OCI-LY1 (cell line): Measurements from ENCODE around the gene CD200.
"Not testable (repeated sequence)": the region's sequence is repeated elsewhere in the genome, so short reads cannot be mapped to it uniquely, and the experiment has no call there.

Source experiments
- H2AFZ ChIP-seq: fragments of 200-600 bp; sonication (generic), shearing (Covaris generic); 2 replicates; pipeline ENCODE4 v1.6.0; 2014; ENCODE audit warnings: antibody characterized with exemption, mild to moderate bottlenecking, low read length
- H3F3A ChIP-seq: fragments of 200-600 bp; sonication (generic), shearing (Covaris generic); 2 replicates; pipeline ENCODE4 v1.6.0; 2014; ENCODE audit warnings: mild to moderate bottlenecking, antibody characterized with exemption, low read length, moderate library complexity; ENCODE audit not compliant: insufficient read depth
- H3K27ac ChIP-seq: fragments of 200-600 bp; sonication (generic); 2 replicates; pipeline ENCODE4 v1.5.1; 2014; ENCODE audit warnings: low read length, mixed run types, mild to moderate bottlenecking, low read depth; ENCODE audit not compliant: poor library complexity, severe bottlenecking
- H3K27me3 ChIP-seq: fragments of 200-600 bp; sonication (generic); 2 replicates; pipeline ENCODE4 v1.6.0; 2014; ENCODE audit warnings: antibody characterized with exemption, mild to moderate bottlenecking, low read length, moderate library complexity; ENCODE audit not compliant: insufficient read depth
- H3K36me3 ChIP-seq: fragments of 200-600 bp; sonication (generic); 2 replicates; pipeline ENCODE4 v1.6.1; 2014; ENCODE audit warnings: mild to moderate bottlenecking, antibody characterized with exemption, low read length, moderate library complexity, mixed read lengths; ENCODE audit not compliant: insufficient read depth
- H3K4me1 ChIP-seq: fragments of 200-600 bp; sonication (generic); 2 replicates; pipeline ENCODE4 v1.5.1; 2014; ENCODE audit warnings: mild to moderate bottlenecking, low read length, moderate library complexity; ENCODE audit not compliant: insufficient read depth, severe bottlenecking
- H3K4me2 ChIP-seq: fragments of 200-600 bp; sonication (generic), shearing (Covaris generic); 2 replicates; pipeline ENCODE4 v1.6.1; 2014; ENCODE audit warnings: low read length
- H3K4me3 ChIP-seq: fragments of 200-600 bp; sonication (generic); 2 replicates; pipeline ENCODE4 v1.5.1; 2014; ENCODE audit warnings: low read length, low read depth, mild to moderate bottlenecking, mixed read lengths; ENCODE audit not compliant: poor library complexity, severe bottlenecking
- H3K79me2 ChIP-seq: fragments of 200-600 bp; shearing (Covaris generic); 2 replicates; pipeline ENCODE4 v1.6.1; 2016; ENCODE audit warnings: mixed run types, low read length, mixed read lengths; ENCODE audit not compliant: insufficient read depth
- H3K9ac ChIP-seq: fragments of 200-600 bp; sonication (generic), shearing (Covaris generic); 2 replicates; pipeline ENCODE4 v1.6.1; 2014; ENCODE audit warnings: mild to moderate bottlenecking, low read length, mixed read lengths
- H3K9me2 ChIP-seq: fragments of 200-600 bp; sonication (generic), shearing (Covaris generic); 2 replicates; pipeline ENCODE4 v1.6.1; 2014; ENCODE audit warnings: low read depth, mild to moderate bottlenecking, low read length, mixed read lengths
- H3K9me3 ChIP-seq: fragments of 200-600 bp; shearing (Covaris generic); 2 replicates; pipeline ENCODE4 v1.6.1; 2014; ENCODE audit warnings: low read length, mixed read lengths
- H4K20me1 ChIP-seq: fragments of 200-600 bp; sonication (generic), shearing (Covaris generic); 2 replicates; pipeline ENCODE4 v1.6.0; 2016; ENCODE audit warnings: mild to moderate bottlenecking, low read length; ENCODE audit not compliant: insufficient read depth
- EZH2 ChIP-seq: fragments of 200-600 bp; sonication (generic), shearing (Covaris generic); IDR thresholded peaks from 2 replicates; pipeline ENCODE4 v1.8.0; 2017; ENCODE audit warnings: borderline replicate concordance, mixed run types, mild to moderate bottlenecking, antibody characterized with exemption, low read length, moderate library complexity, mixed read lengths
- TF ChIP-seq, protein P1 (sequence below): fragments of 200-600 bp; sonication (generic), shearing (Covaris generic); IDR thresholded peaks from 2 replicates; pipeline ENCODE4 v1.5.1; 2017; ENCODE audit warnings: mild to moderate bottlenecking, antibody characterized with exemption, low read length, moderate library complexity, mixed read lengths

CD200 gene

DNA sequence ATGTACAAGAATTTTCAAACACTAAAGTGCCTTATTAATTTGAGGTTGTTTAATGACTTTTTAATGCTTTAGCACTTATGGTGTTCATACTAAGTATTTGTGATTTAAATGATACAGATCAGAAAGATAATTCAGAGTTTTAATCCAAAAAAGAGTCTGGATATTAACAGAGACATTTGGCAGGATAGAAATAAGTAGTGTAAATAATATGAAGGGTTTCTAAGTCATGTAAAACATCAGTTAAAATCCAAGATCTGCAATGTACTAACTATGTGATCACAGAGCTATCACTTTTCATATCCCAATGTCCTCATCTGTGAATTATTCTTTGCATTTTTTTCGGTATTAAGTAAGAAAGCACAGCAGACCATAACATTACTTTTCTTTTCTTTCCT, 62.9 kb downstream of the CD200 start:
- Histone ChIP-seq H3K36me3 (no peaks in the 10 kb centered on the region), H3K9me2 (no peaks in the 10 kb centered on the region), H3K27ac (no peak overlapping the region), H3K9me3 (no peaks in the 10 kb centered on the region; the same call in 1 of the 2 replicates), H3K9ac (no peak overlapping the region), H3K4me3 (no peak overlapping the region), H3K4me2 (no peak overlapping the region), H4K20me1 (no peaks in the 10 kb centered on the region), H3K79me2 (no peaks in the 10 kb centered on the region), H3K4me1 (no peaks in the 10 kb centered on the region), H2AFZ (no peak overlapping the region), H3K27me3 (no peaks in the 10 kb centered on the region), H3F3A (no peaks in the 10 kb centered on the region)
- TF ChIP-seq, protein P1, sequence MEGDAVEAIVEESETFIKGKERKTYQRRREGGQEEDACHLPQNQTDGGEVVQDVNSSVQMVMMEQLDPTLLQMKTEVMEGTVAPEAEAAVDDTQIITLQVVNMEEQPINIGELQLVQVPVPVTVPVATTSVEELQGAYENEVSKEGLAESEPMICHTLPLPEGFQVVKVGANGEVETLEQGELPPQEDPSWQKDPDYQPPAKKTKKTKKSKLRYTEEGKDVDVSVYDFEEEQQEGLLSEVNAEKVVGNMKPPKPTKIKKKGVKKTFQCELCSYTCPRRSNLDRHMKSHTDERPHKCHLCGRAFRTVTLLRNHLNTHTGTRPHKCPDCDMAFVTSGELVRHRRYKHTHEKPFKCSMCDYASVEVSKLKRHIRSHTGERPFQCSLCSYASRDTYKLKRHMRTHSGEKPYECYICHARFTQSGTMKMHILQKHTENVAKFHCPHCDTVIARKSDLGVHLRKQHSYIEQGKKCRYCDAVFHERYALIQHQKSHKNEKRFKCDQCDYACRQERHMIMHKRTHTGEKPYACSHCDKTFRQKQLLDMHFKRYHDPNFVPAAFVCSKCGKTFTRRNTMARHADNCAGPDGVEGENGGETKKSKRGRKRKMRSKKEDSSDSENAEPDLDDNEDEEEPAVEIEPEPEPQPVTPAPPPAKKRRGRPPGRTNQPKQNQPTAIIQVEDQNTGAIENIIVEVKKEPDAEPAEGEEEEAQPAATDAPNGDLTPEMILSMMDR = no peak
- no peak for TF ChIP-seq EZH2

GRCh38 chr3:112397556-112397955, 64.6 kb downstream of the CD200 start:
- H3K4me2 ChIP-seq = no peak overlapping the region
- no peaks in the 10 kb centered on the region for H3K36me3 ChIP-seq
- H3K9me2 ChIP-seq = no peaks in the 10 kb centered on the region
- H4K20me1 ChIP-seq = no peaks in the 10 kb centered on the region
- no peaks in the 10 kb centered on the region for H3K79me2 ChIP-seq
- H3K27me3 ChIP-seq = no peaks in the 10 kb centered on the region
- H3K4me3 ChIP-seq = no peak overlapping the region
- H3K9ac ChIP-seq = no peak overlapping the region
- no peaks in the 10 kb centered on the region; the same call in 1 of the 2 replicates for H3K9me3 ChIP-seq
- no peaks in the 10 kb centered on the region for H3F3A ChIP-seq
- H3K27ac ChIP-seq = no peak overlapping the region
- no peaks in the 10 kb centered on the region for H3K4me1 ChIP-seq
- H2AFZ ChIP-seq = no peak overlapping the region
- TF ChIP-seq EZH2 = no peak
- TF ChIP-seq, protein P1 = no peak

DNA sequence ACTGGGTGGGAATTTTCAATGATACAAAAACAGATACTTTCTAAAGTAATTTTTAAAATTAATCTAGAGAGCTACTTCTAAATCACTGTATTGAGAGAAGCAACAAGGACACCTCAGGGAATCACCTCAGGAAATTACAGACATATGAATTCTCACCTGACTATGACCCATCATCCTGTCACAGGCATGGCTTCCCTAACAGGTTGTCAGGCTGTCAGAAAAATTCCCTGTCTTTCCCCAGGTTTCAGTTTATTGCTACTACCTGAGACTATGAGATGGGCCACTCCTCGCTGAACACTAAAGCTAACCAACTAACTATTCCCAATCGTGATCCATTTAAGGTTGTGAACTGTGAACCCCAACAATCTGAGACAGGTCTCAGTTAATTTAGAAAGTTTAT, 66.1 kb downstream of the CD200 start:
- no peaks in the 10 kb centered on the region for H3K27me3 ChIP-seq
- H3K4me3 ChIP-seq = no peak overlapping the region
- H2AFZ ChIP-seq = no peak overlapping the region
- H3K36me3 ChIP-seq = no peaks in the 10 kb centered on the region
- no peaks in the 10 kb centered on the region for H3K9me3 ChIP-seq
- no peak overlapping the region for H3K27ac ChIP-seq
- no peaks in the 10 kb centered on the region for H3K79me2 ChIP-seq
- no peak overlapping the region for H3K9ac ChIP-seq
- no peaks in the 10 kb centered on the region for H3K9me2 ChIP-seq
- no peak overlapping the region for H3K4me2 ChIP-seq
- no peaks in the 10 kb centered on the region for H4K20me1 ChIP-seq
- H3F3A ChIP-seq = no peaks in the 10 kb centered on the region
- TF ChIP-seq, protein P1 = no peak
- no peak for TF ChIP-seq EZH2
- no peaks in the 10 kb centered on the region for H3K4me1 ChIP-seq

DNA sequence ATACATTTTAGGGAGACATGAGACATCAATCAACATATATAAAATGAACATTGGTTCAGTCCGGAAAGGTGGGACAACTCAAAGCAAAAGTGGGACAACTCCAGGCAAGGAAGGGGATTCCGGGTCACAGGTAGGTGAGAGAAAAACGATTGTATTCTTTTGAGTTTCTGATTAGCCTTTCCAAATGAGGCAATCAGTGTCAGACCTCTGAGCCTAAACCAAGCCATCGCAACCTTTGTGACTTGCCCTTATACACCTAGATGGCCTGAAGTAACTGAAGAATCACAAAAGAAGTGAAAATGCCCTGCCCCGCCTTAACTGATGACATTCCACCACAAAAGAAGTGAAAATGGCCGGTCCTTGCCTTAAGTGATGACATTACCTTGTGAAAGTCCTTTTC, 66.6 kb downstream of the CD200 start:
- not testable (repeated sequence) for H3K4me3 ChIP-seq, H2AFZ ChIP-seq, H3K4me2 ChIP-seq, H4K20me1 ChIP-seq, H3K27me3 ChIP-seq, H3K79me2 ChIP-seq, H3F3A ChIP-seq, H3K36me3 ChIP-seq, H3K27ac ChIP-seq, H3K9me3 ChIP-seq, H3K9me2 ChIP-seq, H3K9ac ChIP-seq, H3K4me1 ChIP-seq

DNA sequence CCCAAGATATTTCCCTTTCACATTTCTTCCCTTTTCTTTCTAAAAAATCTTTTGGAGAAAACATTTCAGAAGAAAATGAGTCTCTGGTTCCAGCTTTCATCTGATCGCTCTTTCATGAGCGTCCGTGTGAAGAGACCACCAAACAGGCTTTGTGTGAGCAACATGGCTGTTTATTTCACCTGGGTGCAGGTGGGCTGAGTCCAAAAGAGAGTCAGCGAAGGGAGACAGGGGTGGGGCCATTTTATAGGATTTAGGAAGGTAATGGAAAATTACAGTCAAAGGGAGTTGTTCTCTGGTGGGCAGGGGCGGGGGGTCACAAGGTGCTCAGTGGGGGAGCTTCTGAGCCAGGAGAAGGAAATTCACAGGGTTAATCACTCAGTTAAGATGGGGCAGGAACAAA, 67.4 kb downstream of the CD200 start:
- H3K36me3 ChIP-seq, H2AFZ ChIP-seq, H3K79me2 ChIP-seq, H3K27ac ChIP-seq, H3K9me3 ChIP-seq, H3K27me3 ChIP-seq, H3F3A ChIP-seq, H3K4me2 ChIP-seq, H3K9ac ChIP-seq, H3K4me3 ChIP-seq, H4K20me1 ChIP-seq, H3K4me1 ChIP-seq, H3K9me2 ChIP-seq: not testable (repeated sequence)
